GM19372 (cell line): ENCODE results near the gene SLC22A13.
"Not testable (repeated sequence)": the region's sequence is repeated elsewhere in the genome, so short reads cannot be mapped to it uniquely, and the experiment has no call there.

Source experiments
- ATAC-seq: cut with Tn5 transposase; IDR thresholded peaks from one replicate; pipeline ENCODE4 v1.9.1; 2021; ENCODE audit warnings: mild to moderate bottlenecking, low read depth, moderate library complexity; ENCODE audit not compliant: unreplicated experiment

The SLC22A13 gene

GRCh38 chr3:38265604-38266307, at the start of gene SLC22A13:
TSS of gene SLC22A13 (plus strand) at chr3:38265812. CDS start at chr3:38265861, 49 bp downstream.
- no peak for ATAC-seq

- no peak for ATAC-seq
Measured at GRCh38 chr3:38219609-38220197, 45.9 kb upstream of the SLC22A13 start.

- no peak for ATAC-seq
Measured at GRCh38 chr3:38221005-38221404, 44.6 kb upstream of the SLC22A13 start.

- ATAC-seq: no peak
Measured at GRCh38 chr3:38222032-38222634, 43.5 kb upstream of the SLC22A13 start.

GRCh38 chr3:38224357-38224756, 41.3 kb upstream of the SLC22A13 start:
- no peak for ATAC-seq

GRCh38 chr3:38226273-38226672, 39.3 kb upstream of the SLC22A13 start:
- no peak for ATAC-seq

- no peak for ATAC-seq
Measured at GRCh38 chr3:38227989-38228388, 37.6 kb upstream of the SLC22A13 start.

- ATAC-seq: no peak
Measured at GRCh38 chr3:38229036-38229435, 36.6 kb upstream of the SLC22A13 start.

- ATAC-seq: no peak
Measured at GRCh38 chr3:38232701-38233100, 32.9 kb upstream of the SLC22A13 start.

- ATAC-seq: no peak
Measured at GRCh38 chr3:38235466-38235865, 30.1 kb upstream of the SLC22A13 start.

GRCh38 chr3:38238416-38239008, 27.1 kb upstream of the SLC22A13 start:
- ATAC-seq: no peak

GRCh38 chr3:38242812-38243211, 22.8 kb upstream of the SLC22A13 start:
- not testable (repeated sequence) for ATAC-seq

- no peak for ATAC-seq
Measured at GRCh38 chr3:38245930-38246329, 19.7 kb upstream of the SLC22A13 start.

GRCh38 chr3:38247366-38248035, 18.1 kb upstream of the SLC22A13 start:
- ATAC-seq: no peak

GRCh38 chr3:38250198-38250597, 15.4 kb upstream of the SLC22A13 start:
- ATAC-seq: no peak

GRCh38 chr3:38251197-38251596, 14.4 kb upstream of the SLC22A13 start:
- ATAC-seq: no peak

GRCh38 chr3:38253704-38254103, 11.9 kb upstream of the SLC22A13 start:
- ATAC-seq: no peak

- ATAC-seq: no peak
Measured at GRCh38 chr3:38254872-38255271, 10.7 kb upstream of the SLC22A13 start.

GRCh38 chr3:38255627-38256026, 10.0 kb upstream of the SLC22A13 start:
- ATAC-seq: no peak

GRCh38 chr3:38257583-38257982, 8.0 kb upstream of the SLC22A13 start:
- ATAC-seq: no peak

- ATAC-seq: no peak
Measured at GRCh38 chr3:38260474-38260873, 5.1 kb upstream of the SLC22A13 start.
